Measurements from ENCODE around the gene PLA2G12A.
"Not testable (repeated sequence)": the region's sequence is repeated elsewhere in the genome, so short reads cannot be mapped to it uniquely, and the experiment has no call there.

Gene PLA2G12A

DNA sequence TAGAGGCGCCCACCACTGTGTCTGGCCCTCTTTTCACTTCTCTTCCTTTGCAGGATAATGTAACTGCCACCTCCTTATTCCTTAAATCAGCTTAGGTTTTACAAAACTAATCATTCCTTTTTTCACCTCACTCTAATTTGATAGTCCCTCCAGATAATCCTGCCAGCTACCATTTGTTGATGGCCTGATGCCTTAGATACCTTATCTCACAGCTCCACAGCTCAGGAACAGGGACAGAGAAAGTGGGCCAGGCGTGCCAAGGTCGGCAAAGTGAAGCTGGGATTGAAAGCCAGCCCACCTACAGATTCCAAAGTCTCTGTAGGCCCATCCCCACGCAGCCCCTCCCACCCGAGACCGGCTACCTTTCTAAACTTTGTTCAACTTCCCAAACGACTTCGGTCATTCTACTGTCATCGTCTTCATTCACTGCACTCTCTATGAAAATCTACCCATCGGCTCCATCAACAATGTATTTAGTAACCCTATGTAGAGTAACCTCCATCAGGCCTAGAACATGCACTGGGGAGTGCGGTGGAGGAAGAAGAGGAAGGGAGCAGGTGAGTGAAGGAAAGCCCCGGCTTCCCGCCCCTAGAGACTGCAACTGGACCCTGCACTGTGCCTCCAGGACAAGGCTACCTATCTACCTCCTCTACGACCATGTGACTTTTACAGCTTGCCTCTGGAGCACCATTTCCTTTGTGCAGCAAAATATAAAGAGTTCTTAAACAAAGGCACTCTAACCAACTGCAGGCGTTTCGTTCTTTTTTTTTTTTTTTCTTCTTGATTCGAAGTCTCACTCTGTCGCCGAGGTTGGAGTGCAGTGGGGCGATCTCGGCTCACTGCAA is 28.1 kb downstream of the PLA2G12A start:
- Histone ChIP-seq H3K27me3 (ENCODE audit: control insufficient read depth, insufficient read depth, low read length) (no peaks in the 10 kb centered on the region), H3K4me1 (ENCODE audit: control insufficient read depth, insufficient read depth, low read length) (peaks cover 17% of the 10 kb centered on the region; the same call in 1 of the 2 replicates)

DNA sequence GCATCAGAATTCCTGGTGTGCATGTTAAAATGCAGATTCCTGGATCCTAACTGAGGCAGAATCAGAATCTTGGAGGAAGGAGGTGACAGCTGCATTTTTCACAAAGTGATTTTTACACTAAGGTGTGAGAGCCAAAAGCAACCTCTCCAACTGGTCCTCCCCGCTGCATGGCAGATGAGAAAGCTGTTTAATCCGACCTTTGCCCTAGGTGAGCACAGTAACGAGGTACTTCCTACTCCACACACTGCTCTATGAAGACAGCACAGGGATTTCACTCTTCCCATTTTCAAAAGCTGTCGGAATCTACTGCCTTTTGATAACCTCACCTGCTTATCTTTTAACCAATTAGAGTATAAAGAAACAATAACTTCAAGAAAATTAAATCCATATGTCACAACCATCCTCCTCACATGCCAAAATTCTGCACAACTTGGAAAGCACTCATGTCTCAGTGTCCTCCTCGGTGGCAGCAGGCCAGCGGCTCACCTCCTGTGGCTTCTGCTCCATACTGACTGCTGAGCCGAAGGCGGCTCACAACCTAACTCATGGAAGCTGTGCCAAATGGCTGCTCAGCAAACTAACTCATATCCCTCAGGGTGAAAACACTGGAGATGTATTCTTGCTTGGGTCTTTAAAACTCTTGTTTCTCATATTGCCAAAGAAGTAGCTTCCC is 30.2 kb downstream of the PLA2G12A start:
- Histone ChIP-seq H3K4me1 (ENCODE audit: control insufficient read depth, insufficient read depth, low read length) (peaks cover 17% of the 10 kb centered on the region; the same call in 1 of the 2 replicates), H3K9ac (ENCODE audit: low read depth, low read length) (no peak overlapping the region), H3K4me3 (ENCODE audit: low read depth, low read length) (no peak overlapping the region), H3K27me3 (ENCODE audit: control insufficient read depth, insufficient read depth, low read length) (no peaks in the 10 kb centered on the region), H3K9me3 (ENCODE audit: control insufficient read depth, insufficient read depth, low read length) (no peaks in the 10 kb centered on the region), H3K27ac (ENCODE audit: low read depth, low read length) (no peak overlapping the region), H3K36me3 (ENCODE audit: control insufficient read depth, insufficient read depth, low read length) (peaks cover 24% of the 10 kb centered on the region; the same call in 1 of the 2 replicates)

More for the DNA sequence above, 28.1 kb downstream of the PLA2G12A start:
- Histone ChIP-seq H3K36me3 (ENCODE audit: control insufficient read depth, insufficient read depth, low read length) (peaks cover 15% of the 10 kb centered on the region; the same call in 1 of the 2 replicates), H3K9ac (ENCODE audit: low read depth, low read length) (peak overlapping the region; percentile 89), H3K4me3 (ENCODE audit: low read depth, low read length) (peak overlapping the region; percentile 89), H3K9me3 (ENCODE audit: control insufficient read depth, insufficient read depth, low read length) (no peaks in the 10 kb centered on the region), H3K27ac (ENCODE audit: low read depth, low read length) (no peak overlapping the region)

DNA sequence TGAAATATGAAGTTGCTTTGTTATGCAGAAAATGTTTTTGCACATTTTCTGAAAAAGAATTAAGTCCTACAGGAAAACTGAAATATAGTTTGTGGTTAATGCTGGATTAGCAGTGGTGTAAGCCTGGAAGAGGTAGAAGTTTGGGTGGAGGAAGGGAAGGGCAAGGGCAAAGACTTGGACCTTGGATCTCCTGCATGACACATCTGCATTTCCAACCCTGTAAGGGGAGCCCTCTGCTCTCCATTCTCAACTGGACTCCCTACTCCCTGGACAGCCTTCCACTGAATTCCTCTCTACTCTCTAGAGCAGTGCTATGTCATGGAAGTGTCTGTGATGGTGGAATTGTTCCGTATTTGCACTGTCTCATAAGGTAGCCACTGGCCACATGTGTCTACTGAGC is 31.2 kb downstream of the PLA2G12A start:
- peaks cover 13% of the 10 kb centered on the region; the same call in 1 of the 2 replicates for H3K4me1 ChIP-seq (ENCODE audit: control insufficient read depth, insufficient read depth, low read length)
- H3K9me3 ChIP-seq (ENCODE audit: control insufficient read depth, insufficient read depth, low read length): no peaks in the 10 kb centered on the region
- no peaks in the 10 kb centered on the region for H3K27me3 ChIP-seq (ENCODE audit: control insufficient read depth, insufficient read depth, low read length)
- peaks cover 32% of the 10 kb centered on the region for H3K36me3 ChIP-seq (ENCODE audit: control insufficient read depth, insufficient read depth, low read length)
- no peak overlapping the region for H3K9ac ChIP-seq (ENCODE audit: low read depth, low read length)
- H3K4me3 ChIP-seq (ENCODE audit: low read depth, low read length): no peak overlapping the region
- H3K27ac ChIP-seq (ENCODE audit: low read depth, low read length): no peak overlapping the region

DNA sequence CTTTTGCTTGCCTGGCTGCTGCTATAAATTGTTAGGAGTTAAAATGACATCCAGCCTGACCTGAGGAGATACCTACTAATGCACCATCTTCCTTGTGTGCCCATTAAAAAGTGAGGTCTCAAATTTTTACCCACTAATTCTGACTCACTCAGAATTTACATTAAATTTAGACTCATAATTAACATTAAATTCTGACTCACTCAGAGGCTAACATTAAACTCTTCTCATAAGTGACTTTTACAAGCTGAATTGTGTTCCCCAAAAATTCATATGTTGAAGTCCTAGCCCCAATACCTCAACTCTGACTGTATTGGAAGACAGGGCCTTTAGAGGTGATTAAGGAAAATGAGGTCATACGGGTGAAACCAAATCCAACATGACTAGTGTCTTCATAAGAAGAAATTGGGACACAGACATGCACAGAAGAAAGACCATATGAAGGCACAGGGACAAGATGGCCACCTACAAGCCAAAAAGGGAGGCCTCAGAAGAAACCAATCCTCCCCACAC is 38.4 kb downstream of the PLA2G12A start:
- Histone ChIP-seq H3K36me3 (ENCODE audit: control insufficient read depth, insufficient read depth, low read length) (peaks cover 52% of the 10 kb centered on the region), H3K4me1 (ENCODE audit: control insufficient read depth, insufficient read depth, low read length) (no peaks in the 10 kb centered on the region), H3K4me3 (ENCODE audit: low read depth, low read length) (no peak overlapping the region), H3K9me3 (ENCODE audit: control insufficient read depth, insufficient read depth, low read length) (no peaks in the 10 kb centered on the region), H3K27ac (ENCODE audit: low read depth, low read length) (no peak overlapping the region), H3K27me3 (ENCODE audit: control insufficient read depth, insufficient read depth, low read length) (no peaks in the 10 kb centered on the region), H3K9ac (ENCODE audit: low read depth, low read length) (no peak overlapping the region)

DNA sequence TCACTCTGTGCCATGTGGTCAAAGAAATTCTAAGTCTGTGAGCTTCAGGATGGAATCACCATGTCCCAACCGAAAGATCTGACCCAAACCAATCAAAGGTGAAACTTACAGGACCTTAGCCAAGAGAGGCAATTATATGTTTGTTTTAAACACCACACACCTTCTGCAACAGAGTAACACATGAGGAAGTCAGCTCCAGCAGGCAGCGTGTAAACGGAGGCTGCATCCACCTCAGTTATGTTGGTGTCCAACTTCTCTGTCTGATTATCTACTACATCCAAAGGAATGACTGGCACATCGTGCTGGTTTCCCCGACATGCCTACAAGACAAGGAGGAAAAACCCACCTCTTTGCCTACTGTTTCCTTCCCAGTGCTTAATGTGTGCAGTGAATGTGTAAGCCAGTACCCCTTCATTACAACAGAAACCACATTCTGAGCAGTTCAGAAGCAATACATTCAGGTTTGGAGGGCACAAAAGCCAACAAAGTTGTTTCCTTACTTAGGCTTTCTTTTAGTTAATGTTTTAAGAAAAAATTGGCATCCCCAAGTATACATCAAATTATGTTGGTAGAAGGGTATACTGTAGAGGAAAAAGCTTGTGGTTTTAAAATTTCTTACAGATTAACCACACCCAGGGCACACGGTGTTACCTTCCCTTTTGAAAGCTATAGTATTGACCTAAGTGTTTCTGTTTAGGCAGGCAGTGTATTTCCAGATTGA is 39.0 kb downstream of the PLA2G12A start:
- Histone ChIP-seq H3K27me3 (ENCODE audit: control insufficient read depth, insufficient read depth, low read length) (no peaks in the 10 kb centered on the region), H3K4me1 (ENCODE audit: control insufficient read depth, insufficient read depth, low read length) (no peaks in the 10 kb centered on the region), H3K9ac (ENCODE audit: low read depth, low read length) (no peak overlapping the region), H3K4me3 (ENCODE audit: low read depth, low read length) (no peak overlapping the region), H3K36me3 (ENCODE audit: control insufficient read depth, insufficient read depth, low read length) (peaks cover 47% of the 10 kb centered on the region), H3K9me3 (ENCODE audit: control insufficient read depth, insufficient read depth, low read length) (no peaks in the 10 kb centered on the region), H3K27ac (ENCODE audit: low read depth, low read length) (no peak overlapping the region)

DNA sequence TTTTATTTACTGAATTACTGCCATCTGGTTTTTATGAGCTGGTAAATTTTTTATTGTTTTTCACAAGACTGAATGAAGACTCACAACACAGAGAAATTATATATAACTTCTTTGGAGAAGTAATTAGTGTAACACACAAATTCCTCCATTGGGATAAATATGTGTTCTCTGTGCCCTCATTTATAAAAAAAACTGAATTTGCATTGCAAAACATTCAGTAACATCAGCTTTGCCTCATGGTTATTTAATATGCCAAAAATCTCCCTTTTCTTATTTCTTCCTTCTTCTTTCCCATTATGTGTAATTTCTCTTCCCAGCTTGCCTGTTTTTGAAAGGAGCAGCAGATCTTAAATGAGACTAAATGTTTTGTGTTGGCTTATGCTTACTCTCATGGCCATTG is 45.1 kb downstream of the PLA2G12A start:
- no peaks in the 10 kb centered on the region for H3K27me3 ChIP-seq (ENCODE audit: control insufficient read depth, insufficient read depth, low read length)
- H3K36me3 ChIP-seq (ENCODE audit: control insufficient read depth, insufficient read depth, low read length): peaks cover 11% of the 10 kb centered on the region
- no peak overlapping the region for H3K4me3 ChIP-seq (ENCODE audit: low read depth, low read length)
- no peak overlapping the region for H3K9ac ChIP-seq (ENCODE audit: low read depth, low read length)
- no peaks in the 10 kb centered on the region; the same call in 1 of the 2 replicates for H3K9me3 ChIP-seq (ENCODE audit: control insufficient read depth, insufficient read depth, low read length)
- no peak overlapping the region for H3K27ac ChIP-seq (ENCODE audit: low read depth, low read length)
- peaks cover 21% of the 10 kb centered on the region for H3K4me1 ChIP-seq (ENCODE audit: control insufficient read depth, insufficient read depth, low read length)

GRCh38 chr4:109683621-109684253 is 46.1 kb downstream of the PLA2G12A start:
- Histone ChIP-seq H3K9ac (ENCODE audit: low read depth, low read length) (no peak overlapping the region), H3K9me3 (ENCODE audit: control insufficient read depth, insufficient read depth, low read length) (no peaks in the 10 kb centered on the region; the same call in 1 of the 2 replicates), H3K4me1 (ENCODE audit: control insufficient read depth, insufficient read depth, low read length) (peaks cover 21% of the 10 kb centered on the region), H3K4me3 (ENCODE audit: low read depth, low read length) (no peak overlapping the region), H3K36me3 (ENCODE audit: control insufficient read depth, insufficient read depth, low read length) (peaks cover 6% of the 10 kb centered on the region), H3K27me3 (ENCODE audit: control insufficient read depth, insufficient read depth, low read length) (no peaks in the 10 kb centered on the region), H3K27ac (ENCODE audit: low read depth, low read length) (no peak overlapping the region)

DNA sequence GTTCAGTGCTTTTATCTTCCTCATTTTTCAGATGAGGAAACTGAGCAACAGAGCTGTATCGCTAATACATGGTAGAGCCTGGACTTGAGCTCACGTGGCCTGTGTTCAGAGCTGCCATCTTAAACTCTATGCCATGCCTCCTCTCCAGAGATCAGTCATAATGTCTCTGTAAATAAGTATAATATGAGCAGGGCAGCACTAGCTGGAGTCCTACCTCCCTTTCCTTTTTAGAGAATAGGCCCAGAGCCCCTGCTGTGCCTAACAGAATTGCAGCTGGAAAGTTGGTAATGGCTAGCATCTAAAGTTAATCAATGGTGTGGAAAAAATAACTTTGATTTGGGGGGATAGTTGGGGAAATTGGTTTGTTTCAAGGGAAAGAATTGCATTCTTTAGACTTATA is 47.0 kb downstream of the PLA2G12A start:
- H3K4me3 ChIP-seq (ENCODE audit: low read depth, low read length): no peak overlapping the region
- peak overlapping the region; percentile 8 for H3K27ac ChIP-seq (ENCODE audit: low read depth, low read length)
- H3K4me1 ChIP-seq (ENCODE audit: control insufficient read depth, insufficient read depth, low read length): peaks cover 21% of the 10 kb centered on the region
- no peak overlapping the region for H3K9ac ChIP-seq (ENCODE audit: low read depth, low read length)
- peaks cover 1% of the 10 kb centered on the region; the same call in 1 of the 2 replicates for H3K36me3 ChIP-seq (ENCODE audit: control insufficient read depth, insufficient read depth, low read length)
- no peaks in the 10 kb centered on the region for H3K27me3 ChIP-seq (ENCODE audit: control insufficient read depth, insufficient read depth, low read length)
- H3K9me3 ChIP-seq (ENCODE audit: control insufficient read depth, insufficient read depth, low read length): no peaks in the 10 kb centered on the region; the same call in 1 of the 2 replicates

DNA sequence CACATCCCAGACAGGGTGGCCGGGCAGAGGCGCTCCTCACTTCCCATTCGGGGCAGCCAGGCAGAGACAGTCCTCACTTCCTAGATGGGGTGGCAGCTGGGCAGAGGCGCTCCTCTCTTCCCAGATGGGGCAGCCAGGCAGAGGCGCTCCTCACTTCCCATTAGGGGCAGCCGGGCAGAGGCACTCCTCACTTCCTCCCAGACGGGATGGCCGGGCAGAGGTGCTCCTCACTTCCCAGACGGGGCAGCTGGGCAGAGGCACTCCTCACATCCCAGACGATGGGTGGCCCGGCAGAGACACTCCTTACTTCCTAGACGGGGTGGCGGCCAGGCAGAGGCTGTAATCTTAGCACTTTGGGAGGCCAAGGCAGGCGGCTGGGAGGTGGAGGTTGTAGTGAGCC is 50.9 kb downstream of the PLA2G12A start:
- H3K4me1 ChIP-seq (ENCODE audit: control insufficient read depth, insufficient read depth, low read length): peaks cover 17% of the 10 kb centered on the region
- H3K36me3 ChIP-seq (ENCODE audit: control insufficient read depth, insufficient read depth, low read length); H3K27me3 ChIP-seq (ENCODE audit: control insufficient read depth, insufficient read depth, low read length); H3K4me3 ChIP-seq (ENCODE audit: low read depth, low read length); H3K27ac ChIP-seq (ENCODE audit: low read depth, low read length); H3K9me3 ChIP-seq (ENCODE audit: control insufficient read depth, insufficient read depth, low read length); H3K9ac ChIP-seq (ENCODE audit: low read depth, low read length): not testable (repeated sequence)

GRCh38 chr4:109678472-109678871 is 51.4 kb downstream of the PLA2G12A start:
- H3K27ac ChIP-seq (ENCODE audit: low read depth, low read length); H3K4me3 ChIP-seq (ENCODE audit: low read depth, low read length); H3K9me3 ChIP-seq (ENCODE audit: control insufficient read depth, insufficient read depth, low read length); H3K9ac ChIP-seq (ENCODE audit: low read depth, low read length); H3K27me3 ChIP-seq (ENCODE audit: control insufficient read depth, insufficient read depth, low read length); H3K36me3 ChIP-seq (ENCODE audit: control insufficient read depth, insufficient read depth, low read length): not testable (repeated sequence)
- H3K4me1 ChIP-seq (ENCODE audit: control insufficient read depth, insufficient read depth, low read length): peaks cover 17% of the 10 kb centered on the region
